Activated CD4-positive, alpha-beta T cell treated with anti-CD3 and anti-CD28 coated beads, Interleukin-2, amount 50 U/mL, for 16 hours (primary cell): ENCODE results near the gene MGAT4C.
"Not testable (repeated sequence)": the region's sequence is repeated elsewhere in the genome, so short reads cannot be mapped to it uniquely, and the experiment has no call there.

Experiments used
- DNase-seq: peaks from one replicate; pipeline ENCODE4 v3.0.0-alpha.2; 2020

The MGAT4C gene

DNA sequence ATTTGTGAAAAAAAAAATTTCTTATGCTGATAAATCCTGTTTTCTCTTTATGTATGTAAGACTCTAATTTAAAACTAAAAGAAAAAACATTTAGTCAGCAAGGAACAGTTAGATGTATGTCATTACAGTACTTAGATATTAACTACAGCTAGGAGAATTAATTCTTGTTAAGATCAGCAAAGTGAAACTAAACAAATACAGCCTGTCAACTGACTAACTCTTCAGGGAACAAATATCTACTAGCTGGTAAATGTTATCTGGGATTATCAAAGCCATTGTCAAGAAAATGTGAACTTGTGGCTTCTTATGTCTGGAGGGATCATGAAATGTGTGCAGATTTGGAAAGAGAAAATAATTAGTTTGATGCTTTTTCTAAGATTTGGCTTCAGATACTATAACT, 27.5 kb downstream of the MGAT4C start:
- DNase-seq = no peak

DNA sequence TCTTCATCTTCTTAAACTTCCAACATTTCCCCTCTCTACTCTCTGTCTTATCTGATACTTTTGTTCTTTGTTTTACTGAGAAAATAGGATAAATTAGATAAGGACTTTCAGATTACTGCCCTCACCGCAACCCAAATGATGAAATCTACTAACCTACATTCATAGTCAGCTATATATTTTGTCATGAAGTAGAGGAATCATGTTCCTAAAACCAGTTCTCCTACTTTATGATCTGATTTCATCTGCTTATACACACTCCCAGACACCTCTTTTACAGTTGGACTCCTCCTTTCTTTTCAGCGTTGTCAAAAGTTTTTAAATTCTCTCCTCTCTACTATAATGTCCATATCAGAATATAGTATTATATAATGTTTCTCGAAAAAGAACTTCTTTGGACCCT, 29.7 kb downstream of the MGAT4C start:
- DNase-seq = no peak

DNA sequence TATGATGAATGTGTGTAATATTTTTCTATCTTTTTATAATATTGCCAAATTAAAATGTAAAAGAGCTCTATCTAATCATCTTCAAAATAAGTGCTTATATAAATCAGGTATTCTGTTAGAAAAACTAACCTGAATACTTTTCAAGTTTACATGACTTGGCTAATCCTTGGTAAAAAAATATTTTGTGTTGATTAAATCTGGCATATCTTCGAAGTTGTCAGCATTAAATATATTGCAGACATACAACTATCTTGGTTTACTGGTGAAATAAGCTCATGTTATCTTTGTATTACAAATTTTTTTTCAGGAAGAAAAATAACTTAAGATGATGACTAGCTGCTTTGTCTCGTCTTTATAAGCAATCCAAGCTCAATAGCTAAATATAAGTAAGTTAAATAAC, 39.6 kb downstream of the MGAT4C start:
- no peak for DNase-seq

DNA sequence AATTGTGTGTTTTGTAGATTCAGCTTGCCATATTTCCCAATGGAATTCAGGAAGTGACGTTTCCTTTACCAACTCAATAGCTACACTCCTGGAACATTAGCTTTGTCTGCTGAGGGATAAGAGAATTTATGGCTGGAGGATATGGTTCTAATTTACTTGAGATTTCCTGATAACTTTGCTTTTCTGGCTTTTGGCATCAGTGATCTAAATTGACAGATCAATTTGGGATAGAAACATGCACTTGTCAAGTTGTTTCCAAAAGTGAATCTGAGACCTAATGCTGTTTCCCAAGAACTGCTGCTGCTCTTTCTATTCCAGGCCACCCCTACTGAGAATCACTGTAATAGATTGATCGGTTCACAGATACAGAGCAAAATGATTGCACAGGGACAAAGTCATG, 43.2 kb downstream of the MGAT4C start:
- DNase-seq = no peak

- DNase-seq = no peak
Measured at GRCh38 chr12:86198696-86199444, 57.3 kb downstream of the MGAT4C start.

DNA sequence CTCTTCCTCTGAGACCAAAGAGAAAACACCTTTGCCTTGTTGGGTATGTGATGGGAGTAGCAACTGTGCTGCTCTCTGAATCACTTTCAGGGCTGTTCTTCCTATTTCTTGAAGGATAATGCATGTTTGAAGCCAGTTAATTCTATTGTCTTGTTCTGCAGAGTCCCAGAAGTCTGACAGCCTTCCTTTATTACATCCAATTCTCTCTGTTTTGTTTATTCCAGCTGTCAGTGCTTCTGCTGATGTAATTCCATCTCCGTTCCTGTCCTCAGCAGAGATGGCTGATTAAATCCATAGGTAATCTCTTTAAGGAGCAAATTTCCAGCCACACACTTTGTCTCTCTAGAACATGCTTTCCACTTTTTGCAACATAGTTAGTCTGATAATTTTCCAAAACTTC, 59.7 kb downstream of the MGAT4C start:
- no peak for DNase-seq

DNA sequence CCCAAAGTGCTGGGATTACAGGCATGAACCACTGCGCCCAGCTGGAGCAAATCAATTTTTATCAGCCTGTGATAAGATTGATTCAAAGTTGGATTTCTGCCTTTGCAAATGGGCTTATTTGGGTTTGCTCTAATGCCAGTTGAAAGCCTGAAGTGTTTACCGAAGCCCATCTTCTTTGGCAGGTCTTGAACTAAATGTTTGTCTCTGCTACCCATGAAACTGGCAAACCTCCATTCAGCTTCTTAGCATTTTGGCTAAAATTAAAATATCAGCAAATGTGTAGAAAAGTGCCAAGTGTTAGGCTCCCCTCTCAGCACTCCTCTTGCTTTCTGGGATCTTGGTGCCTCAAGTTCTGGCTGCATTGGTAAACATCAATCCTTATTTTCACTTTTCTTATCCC, 61.5 kb downstream of the MGAT4C start:
- DNase-seq = no peak

- no peak for DNase-seq
Measured at GRCh38 chr12:86193931-86194330, 62.3 kb downstream of the MGAT4C start.

DNA sequence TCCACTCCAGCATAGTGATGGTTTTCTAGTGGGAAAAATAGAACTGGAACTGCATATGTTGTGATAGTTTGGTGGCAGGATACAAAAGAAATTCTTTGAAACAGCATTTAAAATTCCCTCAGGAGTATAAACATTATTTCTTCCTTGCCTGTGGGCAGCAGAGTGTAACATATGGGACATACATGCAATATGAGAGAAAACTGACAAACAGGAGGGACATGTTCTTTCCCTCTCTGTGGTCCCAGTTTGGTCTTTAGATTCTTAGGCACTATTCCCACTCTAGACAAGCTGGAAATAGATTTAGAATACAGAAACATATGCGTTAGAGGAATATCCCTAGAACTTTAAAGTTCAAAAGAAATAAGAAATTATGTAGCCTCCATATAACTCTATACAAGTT, 68.0 kb downstream of the MGAT4C start:
- no peak for DNase-seq

- no peak for DNase-seq
Measured at GRCh38 chr12:86186449-86186848, 69.7 kb downstream of the MGAT4C start.

GRCh38 chr12:86179855-86180254, 76.3 kb downstream of the MGAT4C start:
- DNase-seq = no peak

DNA sequence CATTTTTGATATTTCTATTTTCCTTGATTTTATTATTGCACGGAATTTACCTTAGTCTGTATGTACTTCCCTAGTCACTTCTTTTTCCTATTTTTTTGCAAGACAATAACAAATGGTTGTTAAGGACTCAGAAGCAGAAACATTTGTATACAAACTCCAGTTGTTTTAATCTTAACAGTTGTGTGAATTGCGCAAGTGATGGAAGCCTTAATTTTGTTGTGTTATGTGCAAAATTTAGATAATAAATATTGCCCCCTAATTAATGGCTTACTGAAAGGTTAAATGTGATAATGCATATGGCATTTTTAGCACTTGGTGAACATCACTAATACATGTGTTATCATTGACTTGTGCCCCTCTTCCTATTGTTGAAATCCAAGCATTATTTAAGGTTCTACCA, 82.0 kb downstream of the MGAT4C start:
- no peak for DNase-seq

GRCh38 chr12:86172913-86173443, 83.2 kb downstream of the MGAT4C start:
- no peak for DNase-seq

- DNase-seq = no peak
Measured at GRCh38 chr12:86170051-86170450, 86.1 kb downstream of the MGAT4C start.

- DNase-seq = no peak
Measured at GRCh38 chr12:86158956-86159355, 97.2 kb downstream of the MGAT4C start.

- DNase-seq = no peak
Measured at GRCh38 chr12:86154620-86155019, 101.6 kb downstream of the MGAT4C start.

GRCh38 chr12:86148612-86149011, 107.6 kb downstream of the MGAT4C start:
- no peak for DNase-seq

DNA sequence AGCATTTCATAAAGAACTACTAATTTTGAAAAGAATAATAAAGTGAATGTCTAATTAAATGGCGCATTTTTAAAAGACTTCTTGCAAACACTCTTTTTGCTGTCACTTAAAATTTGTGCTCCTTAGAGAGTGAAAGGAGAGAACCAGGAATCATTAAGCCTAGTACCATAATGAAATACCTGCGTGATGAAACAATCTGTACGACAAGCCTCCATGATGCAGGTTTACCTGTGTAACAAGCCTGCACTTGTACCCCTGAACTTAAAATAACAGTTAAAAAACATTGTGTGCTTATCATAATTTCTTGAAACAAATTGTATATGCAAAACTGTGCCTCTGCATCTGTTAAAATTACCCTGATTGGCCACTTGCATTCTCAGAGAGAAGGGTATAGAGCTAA, 108.1 kb downstream of the MGAT4C start:
- no peak for DNase-seq

DNA sequence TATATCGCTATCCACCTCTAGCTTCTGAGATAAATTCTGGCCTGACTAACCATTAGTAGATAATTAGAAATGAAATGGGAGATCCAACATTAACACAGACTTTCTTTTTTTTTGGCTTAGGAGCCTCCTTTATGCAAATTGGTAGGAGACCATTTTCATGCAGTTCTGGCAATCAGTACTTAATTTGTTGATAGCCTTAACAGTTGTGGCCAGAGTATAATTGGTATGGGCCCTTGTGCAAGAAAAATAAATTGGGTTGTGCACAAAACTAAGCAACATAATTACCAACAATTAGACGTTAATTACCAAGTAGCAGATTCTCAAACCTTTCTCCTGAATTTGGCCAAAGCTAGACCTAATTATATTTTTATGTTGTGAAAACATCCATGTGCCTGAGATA, 111.0 kb downstream of the MGAT4C start:
- no peak for DNase-seq

- no peak for DNase-seq
Measured at GRCh38 chr12:86143162-86143561, 113.0 kb downstream of the MGAT4C start.

GRCh38 chr12:86139671-86140070, 116.5 kb downstream of the MGAT4C start:
- no peak for DNase-seq

GRCh38 chr12:86138770-86139169, 117.4 kb downstream of the MGAT4C start:
- DNase-seq = no peak

DNA sequence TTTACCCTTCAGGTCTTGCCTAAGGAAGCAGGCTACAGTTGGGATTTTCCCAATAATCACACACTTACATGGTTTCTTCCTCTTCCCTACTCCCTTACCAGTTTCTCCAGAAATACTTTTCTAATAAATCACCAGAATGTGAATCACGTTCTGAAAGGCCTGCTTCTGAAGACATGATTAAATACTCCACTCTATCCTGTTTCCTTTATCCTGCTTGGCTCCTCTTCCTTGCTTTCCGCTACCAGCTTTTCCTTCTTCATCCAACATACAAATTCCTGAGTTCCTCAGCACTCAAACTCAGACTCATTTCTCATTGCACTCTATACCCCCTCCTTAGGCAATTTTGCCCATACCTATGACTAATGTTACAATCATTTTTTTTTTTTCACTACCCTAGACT, 118.3 kb downstream of the MGAT4C start:
- no peak for DNase-seq

GRCh38 chr12:86134561-86134960, 121.6 kb downstream of the MGAT4C start:
- no peak for DNase-seq

DNA sequence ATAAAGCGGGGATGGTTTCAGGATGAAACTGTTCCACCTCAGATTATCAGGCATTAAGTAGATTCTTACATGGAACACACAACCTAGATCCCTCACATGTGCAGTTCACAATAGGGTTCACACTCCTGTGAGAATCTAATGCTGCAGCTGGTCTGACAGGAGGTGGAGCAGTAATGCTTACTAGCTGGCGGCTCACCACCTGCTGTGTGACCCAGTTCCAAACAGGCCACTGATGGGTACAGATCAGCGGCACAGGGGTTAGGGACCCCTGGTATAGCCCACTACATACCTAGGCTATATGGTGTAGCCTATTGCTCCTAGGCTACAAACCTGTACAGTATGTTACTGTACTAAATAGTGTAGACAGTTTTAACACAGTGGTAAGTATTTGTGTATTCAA, 129.3 kb downstream of the MGAT4C start:
- not testable (repeated sequence) for DNase-seq
